ENCODE measurements around the gene LILRA6.

GRCh38 chr19:54262470-54262869 is 19.9 kb upstream of the LILRA6 start:
- TF ChIP-seq POLR2A (IDR thresholded peaks at IDR 0.05; ENCODE audit: low read length) (no peak), GATA1 (IDR thresholded peaks at IDR 0.05; ENCODE audit: low read depth, low read length) (no peak)
